Liver (tissue), 9 donors: ENCODE measurements around the gene CATSPERE. TPM values are rescaled to one million over a fixed set of nuclear protein-coding genes. Genes with fewer than 3 reads are reported as not detected.

Experiments
- DNase-seq: peaks from one replicate; pipeline ENCODE4 v3.0.0-alpha.2; 2017; ENCODE audit warnings: low spot score
- H3K27ac ChIP-seq, 2 donors: one replicate each; pipeline ENCODE4 v1.7.0; 2013; ENCODE audit warnings: inconsistent platforms in 2 of 2, low read length in 2 of 2, control low read depth in 1 of 2, low read depth in 1 of 2, mild to moderate bottlenecking in 1 of 2
- H3K27me3 ChIP-seq, 4 donors: one replicate each; pipeline versions ENCODE4 v1.6.1 to v1.7.0; 2013; ENCODE audit warnings: low read length in 3 of 4, inconsistent platforms in 1 of 4, mild to moderate bottlenecking in 1 of 4, moderate library complexity in 1 of 4; ENCODE audit not compliant: control insufficient read depth in 4 of 4, insufficient read depth in 4 of 4
- H3K36me3 ChIP-seq, 4 donors: one replicate each; pipeline versions ENCODE4 v1.6.1 to v1.7.0; 2013; ENCODE audit warnings: low read length in 3 of 4, mild to moderate bottlenecking in 3 of 4, low read depth in 1 of 4, moderate library complexity in 1 of 4; ENCODE audit not compliant: control insufficient read depth in 4 of 4, insufficient read depth in 3 of 4
- H3K4me1 ChIP-seq, 4 donors: one replicate each; pipeline versions ENCODE4 v1.6.1 to v1.7.0; 2013; ENCODE audit warnings: low read length in 3 of 4, mild to moderate bottlenecking in 3 of 4, moderate library complexity in 1 of 4; ENCODE audit not compliant: control insufficient read depth in 4 of 4, insufficient read depth in 4 of 4
- H3K4me3 ChIP-seq, 3 donors: one replicate each; pipeline versions ENCODE4 v1.6.1 to v1.7.0; 2013; ENCODE audit warnings: low read length in 3 of 3, control low read depth in 1 of 3, low read depth in 1 of 3, mild to moderate bottlenecking in 1 of 3
- H3K9ac ChIP-seq, 2 donors: one replicate each; pipeline ENCODE4 v1.7.0; 2013; ENCODE audit warnings: low read length in 2 of 2, mild to moderate bottlenecking in 2 of 2, moderate library complexity in 2 of 2, control low read depth in 1 of 2, low read depth in 1 of 2
- H3K9me3 ChIP-seq, 4 donors: one replicate each; pipeline versions ENCODE4 v1.6.1 to v1.7.0; 2013; ENCODE audit warnings: low read length in 3 of 4; ENCODE audit not compliant: control insufficient read depth in 4 of 4
- ATF3 ChIP-seq: IDR thresholded peaks from 2 replicates; pipeline ENCODE4 v1.6.1; 2016; ENCODE audit warnings: antibody characterized with exemption
- CTCF ChIP-seq: fragments of 150-350 bp; IDR thresholded peaks from 2 replicates; pipeline ENCODE4 v1.5.1; 2017; ENCODE audit warnings: improper control_type of control experiment, low read depth, low read length; ENCODE audit not compliant: missing input control
- EGR1 ChIP-seq, 2 donors: IDR thresholded peaks; 2 replicates each; pipeline ENCODE4 v1.6.1; 2016 to 2018; ENCODE audit warnings: antibody characterized with exemption in 2 of 2, low read depth in 2 of 2
- FOXA1 ChIP-seq: IDR thresholded peaks from 2 replicates; pipeline ENCODE4 v1.6.1; 2016; ENCODE audit warnings: antibody characterized with exemption
- FOXA2 ChIP-seq: IDR thresholded peaks from 2 replicates; pipeline ENCODE4 v1.6.1; 2016; ENCODE audit warnings: antibody characterized with exemption
- GABPA ChIP-seq, 2 donors: IDR thresholded peaks in 1 of 2; conservative IDR thresholded peaks in 1 of 2; 2 replicates each; pipeline ENCODE4 v1.6.1; 2016; ENCODE audit warnings: antibody characterized with exemption in 2 of 2, mild to moderate bottlenecking in 1 of 2, moderate library complexity in 1 of 2
- HNF4A ChIP-seq, 2 donors: conservative IDR thresholded peaks; 2 replicates each; pipeline ENCODE4 v1.6.1; 2016; ENCODE audit warnings: antibody characterized with exemption in 2 of 2, mild to moderate bottlenecking in 2 of 2
- JUND ChIP-seq, 2 donors: IDR thresholded peaks; 2 replicates each; pipeline ENCODE4 v1.6.1; 2016; ENCODE audit warnings: antibody characterized with exemption in 2 of 2
- NR2F2 ChIP-seq: IDR thresholded peaks from 2 replicates; pipeline ENCODE4 v1.6.1; 2016; ENCODE audit warnings: antibody characterized with exemption
- RXRA ChIP-seq, 2 donors: IDR thresholded peaks; 2 replicates each; pipeline ENCODE4 v1.6.1; 2017 to 2018; ENCODE audit warnings: antibody characterized with exemption in 2 of 2, mild to moderate bottlenecking in 1 of 2
- SP1 ChIP-seq: IDR thresholded peaks from 2 replicates; pipeline ENCODE4 v1.6.1; 2018; ENCODE audit warnings: antibody characterized with exemption, mild to moderate bottlenecking
- TAF1 ChIP-seq: conservative IDR thresholded peaks from 2 replicates; pipeline ENCODE4 v1.6.1; 2016; ENCODE audit warnings: antibody characterized with exemption, mild to moderate bottlenecking
- WGBS: extraction: QIAGEN DNeasy Blood & Tissue Kit; methylation state at CpG from one replicate; pipeline ENCODE4 v1.1.7; 2013; 5-methylcytosine and 5-hydroxymethylcytosine counted together
- polyA plus RNA-seq, 2 donors: library from polyadenylated mRNA; stranded (reverse) in 1 of 2; unstranded in 1 of 2; fragments of 200-250 nt in 1 of 2; fragments of >200 nt in 1 of 2; fragmentation: Nextera tagmentation in 1 of 2; extraction: Ambion mirVana in 1 of 2; gene quantifications; one replicate each; pipeline versions ENCODE4 v1.2.1 to v1.2.3, GENCODE V29; 2013 to 2015
- total RNA-seq, 2 donors: library from RNA; depleted of rRNA; stranded (reverse); fragments of >200 nt; gene quantifications; one replicate each; pipeline ENCODE4 v1.2.3, GENCODE V29; 2014
- TF ChIP-seq, protein P1 (sequence below): IDR thresholded peaks from 2 replicates; pipeline ENCODE4 v1.6.1; 2016; ENCODE audit warnings: antibody characterized with exemption
- TF ChIP-seq, protein P2 (sequence below): IDR thresholded peaks from 2 replicates; pipeline ENCODE4 v1.6.1; 2016; ENCODE audit warnings: antibody characterized with exemption, mild to moderate bottlenecking
- TF ChIP-seq, protein P3 (sequence below): IDR thresholded peaks from 2 replicates; pipeline ENCODE4 v1.6.1; 2016; ENCODE audit warnings: antibody characterized with exemption
- donor health status: healthy.
- donor health status: healthy.
- donor health status: healthy.
- donor health status: healthy.
- donor health status: healthy.

The CATSPERE gene
- total and polyA plus RNA-seq, 4 donors, result 0.15 to 0.79 (median 0.53) TPM

GRCh38 chr1:244639561-244639960 is 178.5 kb downstream of the CATSPERE start:
- Histone ChIP-seq H3K36me3 (no peaks in the 10 kb centered on the region), H3K4me3 (no peak overlapping the region), H3K9me3 (no peaks in the 10 kb centered on the region), H3K27me3 (no peaks in the 10 kb centered on the region), H3K4me1 (no peaks in the 10 kb centered on the region), H3K9ac (no peak overlapping the region), H3K27ac (no peak overlapping the region)
- TF ChIP-seq ATF3, result peak; percentile 61
- TF ChIP-seq, protein P1, sequence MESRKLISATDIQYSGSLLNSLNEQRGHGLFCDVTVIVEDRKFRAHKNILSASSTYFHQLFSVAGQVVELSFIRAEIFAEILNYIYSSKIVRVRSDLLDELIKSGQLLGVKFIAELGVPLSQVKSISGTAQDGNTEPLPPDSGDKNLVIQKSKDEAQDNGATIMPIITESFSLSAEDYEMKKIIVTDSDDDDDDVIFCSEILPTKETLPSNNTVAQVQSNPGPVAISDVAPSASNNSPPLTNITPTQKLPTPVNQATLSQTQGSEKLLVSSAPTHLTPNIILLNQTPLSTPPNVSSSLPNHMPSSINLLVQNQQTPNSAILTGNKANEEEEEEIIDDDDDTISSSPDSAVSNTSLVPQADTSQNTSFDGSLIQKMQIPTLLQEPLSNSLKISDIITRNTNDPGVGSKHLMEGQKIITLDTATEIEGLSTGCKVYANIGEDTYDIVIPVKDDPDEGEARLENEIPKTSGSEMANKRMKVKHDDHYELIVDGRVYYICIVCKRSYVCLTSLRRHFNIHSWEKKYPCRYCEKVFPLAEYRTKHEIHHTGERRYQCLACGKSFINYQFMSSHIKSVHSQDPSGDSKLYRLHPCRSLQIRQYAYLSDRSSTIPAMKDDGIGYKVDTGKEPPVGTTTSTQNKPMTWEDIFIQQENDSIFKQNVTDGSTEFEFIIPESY, result no peak
- TF ChIP-seq SP1, result peak; percentile 48
- peak in 1 of 2 donors; percentile 59 for TF ChIP-seq HNF4A (conservative IDR thresholded peaks at IDR 0.05)
- no peak for DNase-seq

DNA sequence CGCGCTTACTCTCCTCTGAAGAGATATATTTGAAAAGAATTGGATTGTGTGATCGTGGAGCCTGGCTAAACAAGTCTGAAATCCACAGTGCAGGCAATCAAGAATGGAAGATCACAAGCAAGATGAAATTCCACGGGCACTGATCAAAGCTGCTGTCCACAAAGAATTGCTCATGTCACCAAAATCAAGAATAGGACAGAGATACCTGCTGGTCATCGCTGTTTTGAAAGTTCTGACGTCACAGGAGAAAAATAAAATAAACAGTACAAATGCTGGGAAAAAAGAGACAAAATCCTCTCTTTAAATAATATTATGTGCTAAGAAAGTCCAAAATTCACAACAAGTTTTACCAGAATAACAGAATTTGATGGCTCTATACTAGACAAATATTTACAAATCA is 179.8 kb downstream of the CATSPERE start:
- WGBS, result 93% methylated on average over 6 of the region's 6 CpGs
- TF ChIP-seq NR2F2 (no peak), EGR1 (IDR thresholded peaks at IDR 0.05; ENCODE audit: low read depth in 2 of 2) (no peak), FOXA2 (no peak), GABPA (IDR thresholded peaks at IDR 0.05 in 1 of 2, conservative IDR thresholded peaks at IDR 0.05 in 1 of 2) (no peak), JUND (IDR thresholded peaks at IDR 0.05) (no peak), SP1 (no peak), HNF4A (conservative IDR thresholded peaks at IDR 0.05) (no peak), ATF3 (no peak), TAF1 (no peak), RXRA (IDR thresholded peaks at IDR 0.05) (no peak), CTCF (no peak), FOXA1 (no peak)
- TF ChIP-seq, protein P2, sequence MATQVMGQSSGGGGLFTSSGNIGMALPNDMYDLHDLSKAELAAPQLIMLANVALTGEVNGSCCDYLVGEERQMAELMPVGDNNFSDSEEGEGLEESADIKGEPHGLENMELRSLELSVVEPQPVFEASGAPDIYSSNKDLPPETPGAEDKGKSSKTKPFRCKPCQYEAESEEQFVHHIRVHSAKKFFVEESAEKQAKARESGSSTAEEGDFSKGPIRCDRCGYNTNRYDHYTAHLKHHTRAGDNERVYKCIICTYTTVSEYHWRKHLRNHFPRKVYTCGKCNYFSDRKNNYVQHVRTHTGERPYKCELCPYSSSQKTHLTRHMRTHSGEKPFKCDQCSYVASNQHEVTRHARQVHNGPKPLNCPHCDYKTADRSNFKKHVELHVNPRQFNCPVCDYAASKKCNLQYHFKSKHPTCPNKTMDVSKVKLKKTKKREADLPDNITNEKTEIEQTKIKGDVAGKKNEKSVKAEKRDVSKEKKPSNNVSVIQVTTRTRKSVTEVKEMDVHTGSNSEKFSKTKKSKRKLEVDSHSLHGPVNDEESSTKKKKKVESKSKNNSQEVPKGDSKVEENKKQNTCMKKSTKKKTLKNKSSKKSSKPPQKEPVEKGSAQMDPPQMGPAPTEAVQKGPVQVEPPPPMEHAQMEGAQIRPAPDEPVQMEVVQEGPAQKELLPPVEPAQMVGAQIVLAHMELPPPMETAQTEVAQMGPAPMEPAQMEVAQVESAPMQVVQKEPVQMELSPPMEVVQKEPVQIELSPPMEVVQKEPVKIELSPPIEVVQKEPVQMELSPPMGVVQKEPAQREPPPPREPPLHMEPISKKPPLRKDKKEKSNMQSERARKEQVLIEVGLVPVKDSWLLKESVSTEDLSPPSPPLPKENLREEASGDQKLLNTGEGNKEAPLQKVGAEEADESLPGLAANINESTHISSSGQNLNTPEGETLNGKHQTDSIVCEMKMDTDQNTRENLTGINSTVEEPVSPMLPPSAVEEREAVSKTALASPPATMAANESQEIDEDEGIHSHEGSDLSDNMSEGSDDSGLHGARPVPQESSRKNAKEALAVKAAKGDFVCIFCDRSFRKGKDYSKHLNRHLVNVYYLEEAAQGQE, result no peak
- TF ChIP-seq, protein P3, sequence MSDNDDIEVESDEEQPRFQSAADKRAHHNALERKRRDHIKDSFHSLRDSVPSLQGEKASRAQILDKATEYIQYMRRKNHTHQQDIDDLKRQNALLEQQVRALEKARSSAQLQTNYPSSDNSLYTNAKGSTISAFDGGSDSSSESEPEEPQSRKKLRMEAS, result no peak
- TF ChIP-seq, protein P1, result no peak

More for the DNA sequence above, 179.8 kb downstream of the CATSPERE start:
- Histone ChIP-seq H3K36me3 (no peaks in the 10 kb centered on the region), H3K9me3 (no peaks in the 10 kb centered on the region), H3K4me3 (no peak overlapping the region), H3K27me3 (no peaks in the 10 kb centered on the region), H3K27ac (no peak overlapping the region), H3K9ac (no peak overlapping the region), H3K4me1 (no peaks in the 10 kb centered on the region)
- DNase-seq, result no peak
